ENCODE measurements around the gene ATP13A5.

The ATP13A5 gene

DNA sequence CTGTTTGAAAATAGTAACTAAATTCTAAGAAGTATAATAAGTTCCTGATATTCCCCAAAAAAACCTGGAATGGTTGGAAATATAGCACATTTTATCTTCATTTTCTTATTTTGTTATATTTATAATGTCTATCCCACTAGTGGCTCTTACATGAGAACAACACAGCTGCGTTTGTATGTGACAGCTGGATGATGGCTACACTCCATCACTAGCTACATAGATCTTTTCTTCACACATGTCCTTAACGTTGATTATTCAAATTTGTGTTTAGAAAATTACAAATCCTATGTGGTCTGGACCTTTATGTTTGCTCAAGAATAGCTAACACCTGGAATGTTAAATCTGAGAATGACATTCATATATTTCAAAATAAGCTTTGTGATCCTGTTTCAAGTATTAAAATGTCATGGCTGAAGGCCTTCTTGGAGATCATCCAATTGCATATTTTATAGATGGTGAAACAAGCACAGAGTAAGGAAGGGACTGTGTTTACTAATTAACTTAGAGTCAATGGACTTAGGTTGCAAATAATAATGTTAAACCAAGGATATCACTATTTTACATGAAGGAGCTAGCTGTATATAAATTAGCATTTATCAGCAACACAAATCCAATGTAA is 60.8 kb downstream of the ATP13A5 start:
- TF ChIP-seq, protein P1, sequence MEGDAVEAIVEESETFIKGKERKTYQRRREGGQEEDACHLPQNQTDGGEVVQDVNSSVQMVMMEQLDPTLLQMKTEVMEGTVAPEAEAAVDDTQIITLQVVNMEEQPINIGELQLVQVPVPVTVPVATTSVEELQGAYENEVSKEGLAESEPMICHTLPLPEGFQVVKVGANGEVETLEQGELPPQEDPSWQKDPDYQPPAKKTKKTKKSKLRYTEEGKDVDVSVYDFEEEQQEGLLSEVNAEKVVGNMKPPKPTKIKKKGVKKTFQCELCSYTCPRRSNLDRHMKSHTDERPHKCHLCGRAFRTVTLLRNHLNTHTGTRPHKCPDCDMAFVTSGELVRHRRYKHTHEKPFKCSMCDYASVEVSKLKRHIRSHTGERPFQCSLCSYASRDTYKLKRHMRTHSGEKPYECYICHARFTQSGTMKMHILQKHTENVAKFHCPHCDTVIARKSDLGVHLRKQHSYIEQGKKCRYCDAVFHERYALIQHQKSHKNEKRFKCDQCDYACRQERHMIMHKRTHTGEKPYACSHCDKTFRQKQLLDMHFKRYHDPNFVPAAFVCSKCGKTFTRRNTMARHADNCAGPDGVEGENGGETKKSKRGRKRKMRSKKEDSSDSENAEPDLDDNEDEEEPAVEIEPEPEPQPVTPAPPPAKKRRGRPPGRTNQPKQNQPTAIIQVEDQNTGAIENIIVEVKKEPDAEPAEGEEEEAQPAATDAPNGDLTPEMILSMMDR (IDR thresholded peaks at IDR 0.05), result no peak
- DNase-seq, result no peak
- Mint-ChIP-seq H3K4me3 (no peak overlapping the region), H3K27me3 (ENCODE audit: low read depth, poor library complexity) (peaks cover 8% of the 10 kb centered on the region), H3K36me3 (ENCODE audit: low read depth) (no peaks in the 10 kb centered on the region), H3K4me1 (peaks cover 9% of the 10 kb centered on the region), H3K9me3 (no peaks in the 10 kb centered on the region), H3K27ac (no peak overlapping the region)

DNA sequence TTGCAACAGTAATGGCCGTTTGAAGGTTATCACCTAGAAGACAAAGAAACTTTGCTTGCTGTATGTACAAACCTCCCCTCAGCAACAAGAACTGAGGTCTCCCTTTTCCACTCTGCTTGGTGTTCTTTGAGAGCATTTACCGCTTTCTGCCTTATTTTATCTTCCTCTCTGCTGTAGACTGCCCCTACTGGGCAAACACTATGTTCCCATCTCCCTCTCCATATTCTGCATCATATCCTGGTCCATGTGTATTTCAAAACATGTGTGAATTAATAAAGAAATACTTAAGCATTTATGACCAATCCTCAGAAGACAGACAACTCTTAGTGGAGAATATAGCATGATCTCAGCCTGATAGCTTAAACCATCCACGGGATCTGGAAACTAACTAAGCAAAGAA is 64.4 kb downstream of the ATP13A5 start:
- H3K27ac Mint-ChIP-seq, result no peak overlapping the region
- no peak for DNase-seq
- TF ChIP-seq, protein P1 (IDR thresholded peaks at IDR 0.05), result peak; percentile 8
- peaks cover 40% of the 10 kb centered on the region for H3K4me1 Mint-ChIP-seq
- H3K27me3 Mint-ChIP-seq (ENCODE audit: low read depth, poor library complexity), result peaks cover 10% of the 10 kb centered on the region
- H3K9me3 Mint-ChIP-seq, result no peaks in the 10 kb centered on the region
- no peaks in the 10 kb centered on the region for H3K36me3 Mint-ChIP-seq (ENCODE audit: low read depth)
- H3K4me3 Mint-ChIP-seq, result no peak overlapping the region

DNA sequence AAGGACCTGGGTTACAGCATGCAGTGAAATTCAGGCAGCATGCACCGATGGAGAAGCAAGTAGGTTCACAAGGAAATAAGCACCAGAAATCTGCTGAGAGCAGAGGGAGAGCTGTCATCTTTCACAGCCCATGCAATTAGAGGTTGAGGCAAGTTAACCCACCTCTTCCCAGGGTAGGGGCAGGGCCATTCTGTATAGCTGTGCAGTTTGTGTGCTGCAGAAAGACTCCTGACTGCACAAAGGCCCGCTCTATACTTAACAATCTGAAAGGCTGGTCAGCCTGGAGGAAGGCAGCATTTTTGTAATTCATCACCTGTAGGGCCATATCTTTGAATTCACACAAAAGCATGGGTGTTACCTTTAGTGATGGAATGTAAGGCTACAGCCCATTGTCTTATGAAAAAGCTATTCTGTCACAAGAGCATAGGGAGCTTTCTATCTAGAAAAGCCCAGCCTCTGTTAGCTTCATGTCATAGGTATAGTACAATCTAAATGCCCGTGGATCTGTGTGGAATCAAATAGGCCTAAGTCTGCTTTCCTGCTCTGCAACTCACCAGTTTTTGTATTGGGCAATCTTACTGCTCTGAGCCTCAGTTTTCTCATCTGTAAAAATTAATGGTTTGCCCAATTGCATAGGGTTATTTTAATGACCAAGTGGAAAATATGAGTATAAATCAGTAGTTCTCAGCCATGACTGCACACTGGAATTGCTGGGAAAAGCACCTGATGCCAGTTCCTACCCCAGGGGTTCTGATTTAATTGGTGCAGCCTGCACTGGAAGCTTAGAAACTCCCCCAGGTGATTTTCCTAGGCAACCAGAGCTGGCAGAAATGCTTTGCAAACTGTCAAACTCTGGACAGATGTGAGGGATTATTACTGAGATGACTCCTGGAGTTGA is 65.2 kb downstream of the ATP13A5 start:
- Mint-ChIP-seq H3K9me3 (no peaks in the 10 kb centered on the region), H3K4me3 (no peak overlapping the region), H3K27me3 (ENCODE audit: low read depth, poor library complexity) (peaks cover 18% of the 10 kb centered on the region), H3K36me3 (ENCODE audit: low read depth) (no peaks in the 10 kb centered on the region), H3K4me1 (peaks cover 40% of the 10 kb centered on the region), H3K27ac (no peak overlapping the region)
- TF ChIP-seq, protein P1 (IDR thresholded peaks at IDR 0.05), result no peak
- DNase-seq, result no peak

DNA sequence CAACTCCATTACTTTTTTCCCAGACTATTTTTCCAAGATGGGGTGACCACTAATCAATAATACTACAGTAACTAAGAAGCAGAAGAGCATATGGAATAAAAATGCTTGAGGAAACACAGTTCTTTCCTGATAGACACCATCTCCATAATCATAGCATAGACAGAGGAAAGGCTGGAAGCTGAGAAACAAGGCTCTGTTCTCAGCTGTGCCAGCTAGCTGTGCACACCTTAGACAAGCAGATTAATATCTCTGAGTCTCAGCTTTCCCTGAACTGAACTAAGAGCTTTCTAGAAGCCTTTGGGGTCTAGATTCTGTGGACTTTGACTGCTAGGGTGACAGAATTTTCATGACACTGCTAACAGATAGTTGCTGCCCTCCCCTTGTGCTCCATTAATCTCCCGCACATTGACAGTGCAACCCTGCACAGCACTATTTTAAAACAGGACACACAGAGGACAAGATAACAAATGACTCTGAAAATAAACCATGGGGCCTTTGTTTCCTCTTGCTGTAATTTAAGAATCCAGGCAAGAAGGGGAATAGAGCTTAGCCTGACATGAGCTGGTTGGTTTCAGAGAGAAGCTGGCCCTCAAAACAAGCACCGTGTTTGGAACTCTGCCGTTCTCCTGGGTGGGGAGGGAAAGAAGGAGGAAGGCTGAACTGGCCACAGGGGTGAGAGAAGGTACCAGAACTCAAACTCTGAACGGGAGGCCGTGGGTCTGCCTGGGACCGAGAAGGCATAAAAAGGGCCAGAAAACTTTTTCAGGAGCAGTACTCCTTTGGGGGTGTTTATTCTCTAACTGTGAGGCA is 67.4 kb downstream of the ATP13A5 start:
- peaks cover 26% of the 10 kb centered on the region for H3K27me3 Mint-ChIP-seq (ENCODE audit: low read depth, poor library complexity)
- H3K36me3 Mint-ChIP-seq (ENCODE audit: low read depth), result no peaks in the 10 kb centered on the region
- peak overlapping the region; percentile 41 for H3K4me3 Mint-ChIP-seq
- TF ChIP-seq, protein P1 (IDR thresholded peaks at IDR 0.05), result no peak
- DNase-seq, result peak; percentile 6
- H3K27ac Mint-ChIP-seq, result peak overlapping the region; percentile 98
- no peaks in the 10 kb centered on the region for H3K9me3 Mint-ChIP-seq
- peaks cover 40% of the 10 kb centered on the region for H3K4me1 Mint-ChIP-seq

DNA sequence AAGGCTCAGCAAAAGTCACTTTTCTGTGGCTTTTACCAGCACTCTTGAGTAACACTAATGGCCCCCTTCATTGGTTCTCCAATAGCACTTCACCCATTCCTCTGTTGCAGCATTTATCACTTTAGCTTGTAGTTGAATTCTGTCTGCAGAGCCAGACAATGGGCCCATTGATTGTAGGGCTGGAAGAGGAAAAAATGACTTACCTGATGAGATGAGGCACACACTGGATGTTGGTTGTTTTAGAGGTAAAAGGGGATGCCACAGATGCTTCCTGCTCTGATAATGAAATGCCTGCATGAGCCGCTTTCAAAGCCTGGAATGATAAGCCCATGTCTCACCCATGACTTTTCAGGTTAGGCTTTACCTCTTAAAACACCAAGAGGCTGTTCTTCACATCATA is 73.2 kb downstream of the ATP13A5 start:
- no peak overlapping the region for H3K4me3 Mint-ChIP-seq
- TF ChIP-seq, protein P1 (IDR thresholded peaks at IDR 0.05), result no peak
- H3K27ac Mint-ChIP-seq, result no peak overlapping the region
- DNase-seq, result no peak
- H3K9me3 Mint-ChIP-seq, result no peaks in the 10 kb centered on the region
- peaks cover 26% of the 10 kb centered on the region for H3K4me1 Mint-ChIP-seq
- no peaks in the 10 kb centered on the region for H3K36me3 Mint-ChIP-seq (ENCODE audit: low read depth)
- H3K27me3 Mint-ChIP-seq (ENCODE audit: low read depth, poor library complexity), result peaks cover 29% of the 10 kb centered on the region
